ENCODE results near the gene ZNF124. TPM values are rescaled to one million over a fixed set of nuclear protein-coding genes. Genes with fewer than 3 reads are reported as not detected.
"Not testable (repeated sequence)": the region's sequence is repeated elsewhere in the genome, so short reads cannot be mapped to it uniquely, and the experiment has no call there.

Gene ZNF124
- total RNA-seq, result 46.4 TPM

- DNase-seq (ENCODE audit: low spot score), result not testable (repeated sequence)
Observed at GRCh38 chr1:247171875-247172563, at the start of gene ZNF124. Gene ZNF124, minus strand, starts transcription at chr1:247172020. Its CDS starts 143 bp downstream, at chr1:247171877.

GRCh38 chr1:247220280-247220679 lies 48.5 kb upstream of the ZNF124 start:
- not testable (repeated sequence) for DNase-seq (ENCODE audit: low spot score)

- DNase-seq (ENCODE audit: low spot score), result no peak
Observed at GRCh38 chr1:247218121-247218651, 46.4 kb upstream of the ZNF124 start.

GRCh38 chr1:247216261-247216660 lies 44.4 kb upstream of the ZNF124 start:
- DNase-seq (ENCODE audit: low spot score), result no peak

GRCh38 chr1:247212627-247213617 lies 41.1 kb upstream of the ZNF124 start:
- no peak for DNase-seq (ENCODE audit: low spot score)

GRCh38 chr1:247212012-247212411 lies 40.2 kb upstream of the ZNF124 start:
- DNase-seq (ENCODE audit: low spot score), result no peak

- DNase-seq (ENCODE audit: low spot score), result no peak
Observed at GRCh38 chr1:247211339-247211738, 39.5 kb upstream of the ZNF124 start.

GRCh38 chr1:247210376-247211117 lies 38.7 kb upstream of the ZNF124 start:
- peak; percentile 98 for DNase-seq (ENCODE audit: low spot score)

GRCh38 chr1:247210062-247210375 lies 38.2 kb upstream of the ZNF124 start:
- DNase-seq (ENCODE audit: low spot score), result no peak

GRCh38 chr1:247209396-247209795 lies 37.6 kb upstream of the ZNF124 start:
- DNase-seq (ENCODE audit: low spot score), result no peak

GRCh38 chr1:247204177-247204647 lies 32.4 kb upstream of the ZNF124 start:
- no peak for DNase-seq (ENCODE audit: low spot score)

GRCh38 chr1:247198781-247199180 lies 27.0 kb upstream of the ZNF124 start:
- DNase-seq (ENCODE audit: low spot score), result no peak

GRCh38 chr1:247193958-247194357 lies 22.1 kb upstream of the ZNF124 start:
- DNase-seq (ENCODE audit: low spot score), result no peak

GRCh38 chr1:247189981-247190798 lies 18.4 kb upstream of the ZNF124 start:
- no peak for DNase-seq (ENCODE audit: low spot score)

GRCh38 chr1:247185667-247186066 lies 13.8 kb upstream of the ZNF124 start:
- no peak for DNase-seq (ENCODE audit: low spot score)

- no peak for DNase-seq (ENCODE audit: low spot score)
Observed at GRCh38 chr1:247184254-247184653, 12.4 kb upstream of the ZNF124 start.

- DNase-seq (ENCODE audit: low spot score), result no peak
Observed at GRCh38 chr1:247182994-247183393, 11.2 kb upstream of the ZNF124 start.

- DNase-seq (ENCODE audit: low spot score), result no peak
Observed at GRCh38 chr1:247180581-247180980, 8.8 kb upstream of the ZNF124 start.

- DNase-seq (ENCODE audit: low spot score), result no peak
Observed at GRCh38 chr1:247177755-247178154, 5.9 kb upstream of the ZNF124 start.

- no peak for DNase-seq (ENCODE audit: low spot score)
Observed at GRCh38 chr1:247175458-247175857, 3.6 kb upstream of the ZNF124 start.

GRCh38 chr1:247173431-247173830 lies 1.6 kb upstream of the ZNF124 start:
- DNase-seq (ENCODE audit: low spot score), result no peak

Measured in ureter (tissue), 1 donor.